HUES48 (cell line): ENCODE results near the gene GRAMD4.
"Not testable (repeated sequence)": the region's sequence is repeated elsewhere in the genome, so short reads cannot be mapped to it uniquely, and the experiment has no call there.

ENCODE experiments used
- H3K27ac ChIP-seq: one replicate; pipeline ENCODE4 v1.7.0; 2013; ENCODE audit warnings: low read depth, low read length, inconsistent platforms
- H3K27me3 ChIP-seq: 2 replicates; pipeline ENCODE4 v1.6.1; 2013; ENCODE audit warnings: mild to moderate bottlenecking, low read length; ENCODE audit not compliant: control insufficient read depth, insufficient read depth
- H3K36me3 ChIP-seq: 2 replicates; pipeline ENCODE4 v1.6.1; 2013; ENCODE audit warnings: low read length; ENCODE audit not compliant: control insufficient read depth, insufficient read depth
- H3K4me1 ChIP-seq: 2 replicates; pipeline ENCODE4 v1.6.1; 2013; ENCODE audit warnings: mild to moderate bottlenecking, low read length; ENCODE audit not compliant: control insufficient read depth, insufficient read depth
- H3K4me3 ChIP-seq: 2 replicates; pipeline ENCODE4 v1.5.1; 2013; ENCODE audit warnings: mild to moderate bottlenecking, low read depth, low read length
- H3K9ac ChIP-seq: 2 replicates; pipeline ENCODE4 v1.6.1; 2013; ENCODE audit warnings: mild to moderate bottlenecking, low read depth, low read length, moderate library complexity
- H3K9me3 ChIP-seq: 2 replicates; pipeline ENCODE4 v1.6.1; 2013; ENCODE audit warnings: low read length; ENCODE audit not compliant: control insufficient read depth, insufficient read depth

The GRAMD4 gene

GRCh38 chr22:46634973-46635685 is 14.9 kb downstream of the GRAMD4 start:
- H3K36me3 ChIP-seq, H3K9ac ChIP-seq, H3K4me1 ChIP-seq, H3K4me3 ChIP-seq, H3K27ac ChIP-seq, H3K9me3 ChIP-seq, H3K27me3 ChIP-seq: not testable (repeated sequence)

- Histone ChIP-seq H3K4me1 (no peaks in the 10 kb centered on the region; the same call in 1 of the 2 replicates), H3K9ac (no peak overlapping the region), H3K27ac (no peak overlapping the region), H3K36me3 (no peaks in the 10 kb centered on the region), H3K27me3 (no peaks in the 10 kb centered on the region), H3K9me3 (no peaks in the 10 kb centered on the region), H3K4me3 (no peak overlapping the region)
Observed at GRCh38 chr22:46635756-46636155, 15.6 kb downstream of the GRAMD4 start.

- Histone ChIP-seq H3K4me1 (no peaks in the 10 kb centered on the region; the same call in 1 of the 2 replicates), H3K36me3 (no peaks in the 10 kb centered on the region), H3K9ac (no peak overlapping the region), H3K27me3 (no peaks in the 10 kb centered on the region), H3K4me3 (no peak overlapping the region), H3K27ac (no peak overlapping the region), H3K9me3 (no peaks in the 10 kb centered on the region)
Observed at GRCh38 chr22:46636221-46637002, 16.2 kb downstream of the GRAMD4 start.

- H3K36me3 ChIP-seq, result no peaks in the 10 kb centered on the region
- no peaks in the 10 kb centered on the region for H3K9me3 ChIP-seq
- no peak overlapping the region for H3K27ac ChIP-seq
- H3K4me1 ChIP-seq, result no peaks in the 10 kb centered on the region; the same call in 1 of the 2 replicates
- no peak overlapping the region for H3K4me3 ChIP-seq
- no peaks in the 10 kb centered on the region for H3K27me3 ChIP-seq
- H3K9ac ChIP-seq, result no peak overlapping the region
Observed at GRCh38 chr22:46637711-46638600, 17.8 kb downstream of the GRAMD4 start.

GRCh38 chr22:46638601-46639431 is 18.6 kb downstream of the GRAMD4 start:
- Histone ChIP-seq H3K27me3 (no peaks in the 10 kb centered on the region), H3K36me3 (no peaks in the 10 kb centered on the region), H3K4me3 (no peak overlapping the region), H3K9ac (no peak overlapping the region), H3K27ac (no peak overlapping the region), H3K4me1 (no peaks in the 10 kb centered on the region; the same call in 1 of the 2 replicates), H3K9me3 (no peaks in the 10 kb centered on the region)

GRCh38 chr22:46639843-46640242 is 19.7 kb downstream of the GRAMD4 start:
- no peaks in the 10 kb centered on the region for H3K36me3 ChIP-seq
- H3K9ac ChIP-seq, result no peak overlapping the region
- H3K9me3 ChIP-seq, result no peaks in the 10 kb centered on the region
- H3K4me3 ChIP-seq, result no peak overlapping the region
- H3K4me1 ChIP-seq, result no peaks in the 10 kb centered on the region; the same call in 1 of the 2 replicates
- no peaks in the 10 kb centered on the region for H3K27me3 ChIP-seq
- no peak overlapping the region for H3K27ac ChIP-seq

GRCh38 chr22:46640293-46641055 is 20.3 kb downstream of the GRAMD4 start:
- no peaks in the 10 kb centered on the region for H3K9me3 ChIP-seq
- no peak overlapping the region for H3K4me3 ChIP-seq
- no peak overlapping the region for H3K9ac ChIP-seq
- H3K27me3 ChIP-seq, result no peaks in the 10 kb centered on the region
- H3K36me3 ChIP-seq, result no peaks in the 10 kb centered on the region
- no peaks in the 10 kb centered on the region; the same call in 1 of the 2 replicates for H3K4me1 ChIP-seq
- no peak overlapping the region for H3K27ac ChIP-seq

GRCh38 chr22:46641811-46642266 is 21.7 kb downstream of the GRAMD4 start:
- H3K9me3 ChIP-seq, result no peaks in the 10 kb centered on the region
- H3K9ac ChIP-seq, result no peak overlapping the region
- H3K36me3 ChIP-seq, result no peaks in the 10 kb centered on the region
- H3K4me1 ChIP-seq, result no peaks in the 10 kb centered on the region; the same call in 1 of the 2 replicates
- no peak overlapping the region for H3K4me3 ChIP-seq
- no peak overlapping the region for H3K27ac ChIP-seq
- no peaks in the 10 kb centered on the region for H3K27me3 ChIP-seq

- H3K4me3 ChIP-seq, H3K4me1 ChIP-seq, H3K27ac ChIP-seq, H3K36me3 ChIP-seq, H3K9me3 ChIP-seq, H3K27me3 ChIP-seq, H3K9ac ChIP-seq: not testable (repeated sequence)
Observed at GRCh38 chr22:46642840-46643480, 22.8 kb downstream of the GRAMD4 start.
